HL-60 (cell line): ENCODE measurements around the gene ANK3.

Source experiments
- DNase-seq, 2 experiments: peaks; one replicate each; pipeline ENCODE4 v3.0.0-alpha.2; 2010 to 2020; ENCODE audit warnings: low read depth in 1 of 2, low spot score in 1 of 2
- H3K27ac ChIP-seq: fragments of 250-450 bp; sonication (Bioruptor Pico); replicated peaks from 2 replicates; pipeline ENCODE4 v1.5.1; 2020; ENCODE audit warnings: mild to moderate bottlenecking, moderate library complexity
- H3K27me3 ChIP-seq: fragments of 250-450 bp; sonication (Bioruptor Pico); 2 replicates; pipeline ENCODE4 v1.5.1; 2021; ENCODE audit warnings: mild to moderate bottlenecking, moderate library complexity; ENCODE audit not compliant: insufficient read depth, poor library complexity, severe bottlenecking
- H3K4me3 ChIP-seq: replicated peaks from 2 replicates; pipeline ENCODE4 v1.5.1; 2011; ENCODE audit warnings: mild to moderate bottlenecking, control low read depth, low read length; ENCODE audit not compliant: insufficient read depth
- CTCF ChIP-seq: IDR thresholded peaks from one replicate; pipeline ENCODE4 v1.5.1; 2011; ENCODE audit warnings: low read length, control low read depth, inconsistent platforms; ENCODE audit not compliant: insufficient read depth
- GABPA ChIP-seq: IDR thresholded peaks from 2 replicates; pipeline ENCODE4 v1.6.1; 2012; ENCODE audit warnings: low read depth
- POLR2AphosphoS5 ChIP-seq: IDR thresholded peaks from 2 replicates; pipeline ENCODE4 v1.6.1; 2012; ENCODE audit warnings: low read depth
- SPI1 ChIP-seq: IDR thresholded peaks from 2 replicates; pipeline ENCODE4 v1.6.1; 2012; ENCODE audit warnings: low read depth, mild to moderate bottlenecking, borderline replicate concordance
- TF ChIP-seq, protein P1 (sequence below): IDR thresholded peaks from 2 replicates; pipeline ENCODE4 v1.6.1; 2012; ENCODE audit warnings: low read depth; ENCODE audit not compliant: insufficient replicate concordance

The ANK3 gene

DNA sequence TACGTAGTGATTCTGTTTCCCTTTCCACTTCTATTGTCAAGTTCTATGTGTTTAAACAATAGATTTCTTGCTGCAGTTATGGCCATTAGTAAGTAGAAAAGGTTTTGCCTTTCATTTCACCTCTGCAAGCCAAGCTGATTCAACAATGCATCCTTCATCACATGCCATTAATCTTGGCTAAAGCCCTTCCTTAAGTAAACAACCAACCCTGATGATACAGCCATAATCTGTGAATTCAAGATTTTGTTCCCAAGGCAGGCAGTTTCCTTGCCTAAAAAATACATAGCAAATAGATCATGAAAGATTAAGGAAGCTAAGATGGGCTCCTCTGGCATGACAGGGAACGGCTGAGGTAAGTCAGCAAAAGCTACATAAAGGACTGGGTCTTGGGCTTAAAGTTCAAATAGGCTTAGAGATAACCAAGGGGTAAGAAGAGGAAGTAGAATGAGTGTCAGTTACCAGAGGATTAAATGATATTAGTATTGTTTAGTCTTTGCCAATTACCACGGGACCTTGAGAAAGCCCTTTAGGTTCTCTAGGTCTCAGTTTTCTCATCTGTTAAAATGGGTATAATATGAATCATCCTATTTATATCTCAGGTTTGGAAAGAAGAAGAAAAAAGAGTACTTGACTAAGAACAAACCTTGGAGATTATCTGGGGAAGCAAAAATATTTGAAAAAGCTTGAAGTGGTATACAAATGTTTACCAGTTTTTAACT lies 35.9 kb upstream of the ANK3 start:
- TF ChIP-seq POLR2AphosphoS5 (no peak), GABPA (no peak), CTCF (no peak), SPI1 (no peak)
- TF ChIP-seq, protein P1, sequence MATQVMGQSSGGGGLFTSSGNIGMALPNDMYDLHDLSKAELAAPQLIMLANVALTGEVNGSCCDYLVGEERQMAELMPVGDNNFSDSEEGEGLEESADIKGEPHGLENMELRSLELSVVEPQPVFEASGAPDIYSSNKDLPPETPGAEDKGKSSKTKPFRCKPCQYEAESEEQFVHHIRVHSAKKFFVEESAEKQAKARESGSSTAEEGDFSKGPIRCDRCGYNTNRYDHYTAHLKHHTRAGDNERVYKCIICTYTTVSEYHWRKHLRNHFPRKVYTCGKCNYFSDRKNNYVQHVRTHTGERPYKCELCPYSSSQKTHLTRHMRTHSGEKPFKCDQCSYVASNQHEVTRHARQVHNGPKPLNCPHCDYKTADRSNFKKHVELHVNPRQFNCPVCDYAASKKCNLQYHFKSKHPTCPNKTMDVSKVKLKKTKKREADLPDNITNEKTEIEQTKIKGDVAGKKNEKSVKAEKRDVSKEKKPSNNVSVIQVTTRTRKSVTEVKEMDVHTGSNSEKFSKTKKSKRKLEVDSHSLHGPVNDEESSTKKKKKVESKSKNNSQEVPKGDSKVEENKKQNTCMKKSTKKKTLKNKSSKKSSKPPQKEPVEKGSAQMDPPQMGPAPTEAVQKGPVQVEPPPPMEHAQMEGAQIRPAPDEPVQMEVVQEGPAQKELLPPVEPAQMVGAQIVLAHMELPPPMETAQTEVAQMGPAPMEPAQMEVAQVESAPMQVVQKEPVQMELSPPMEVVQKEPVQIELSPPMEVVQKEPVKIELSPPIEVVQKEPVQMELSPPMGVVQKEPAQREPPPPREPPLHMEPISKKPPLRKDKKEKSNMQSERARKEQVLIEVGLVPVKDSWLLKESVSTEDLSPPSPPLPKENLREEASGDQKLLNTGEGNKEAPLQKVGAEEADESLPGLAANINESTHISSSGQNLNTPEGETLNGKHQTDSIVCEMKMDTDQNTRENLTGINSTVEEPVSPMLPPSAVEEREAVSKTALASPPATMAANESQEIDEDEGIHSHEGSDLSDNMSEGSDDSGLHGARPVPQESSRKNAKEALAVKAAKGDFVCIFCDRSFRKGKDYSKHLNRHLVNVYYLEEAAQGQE, result no peak
- DNase-seq, result no peak
- Histone ChIP-seq H3K4me3 (no peak overlapping the region), H3K27me3 (peaks cover 2% of the 10 kb centered on the region), H3K27ac (no peak overlapping the region)

GRCh38 chr10:60424971-60425370 lies 35.3 kb upstream of the ANK3 start:
- TF ChIP-seq SPI1 (no peak), CTCF (no peak), GABPA (no peak), POLR2AphosphoS5 (no peak)
- TF ChIP-seq, protein P1, result no peak
- no peak for DNase-seq
- Histone ChIP-seq H3K27me3 (peaks cover 2% of the 10 kb centered on the region), H3K4me3 (no peak overlapping the region), H3K27ac (no peak overlapping the region)

DNA sequence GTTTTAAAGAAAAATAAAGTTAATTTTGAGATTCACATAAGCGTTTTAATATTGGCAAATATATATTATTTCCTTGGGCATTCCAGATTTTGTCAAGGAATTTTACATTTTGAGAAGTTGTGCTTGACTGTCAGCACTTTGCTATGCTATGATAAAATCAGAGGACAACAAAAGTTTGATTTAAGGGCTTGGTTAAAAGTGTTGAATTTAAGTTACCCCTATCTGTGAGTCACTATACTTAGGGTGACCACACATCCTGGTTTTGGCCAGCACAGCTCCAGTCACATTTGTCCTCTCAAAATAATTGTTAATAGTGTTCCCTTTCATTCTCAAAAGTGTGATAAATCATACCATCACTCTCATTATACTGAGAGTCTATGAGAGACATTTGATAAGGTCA lies 34.2 kb upstream of the ANK3 start:
- no peak for DNase-seq
- no peak overlapping the region for H3K4me3 ChIP-seq
- H3K27ac ChIP-seq, result no peak overlapping the region
- no peak for TF ChIP-seq SPI1
- TF ChIP-seq, protein P1, result no peak
- TF ChIP-seq GABPA, result no peak
- TF ChIP-seq POLR2AphosphoS5, result no peak
- TF ChIP-seq CTCF, result no peak
- peaks cover 2% of the 10 kb centered on the region for H3K27me3 ChIP-seq
